DMS 273 treated with DMSO at 0.1 percent for 48 hours (cell line): ENCODE measurements around the gene SLC25A34.

Experiments
- DNase-seq: peaks from one replicate; lab custom pipeline; 2025; lab: John Stamatoyannopoulos, UW

SLC25A34 gene

DNA sequence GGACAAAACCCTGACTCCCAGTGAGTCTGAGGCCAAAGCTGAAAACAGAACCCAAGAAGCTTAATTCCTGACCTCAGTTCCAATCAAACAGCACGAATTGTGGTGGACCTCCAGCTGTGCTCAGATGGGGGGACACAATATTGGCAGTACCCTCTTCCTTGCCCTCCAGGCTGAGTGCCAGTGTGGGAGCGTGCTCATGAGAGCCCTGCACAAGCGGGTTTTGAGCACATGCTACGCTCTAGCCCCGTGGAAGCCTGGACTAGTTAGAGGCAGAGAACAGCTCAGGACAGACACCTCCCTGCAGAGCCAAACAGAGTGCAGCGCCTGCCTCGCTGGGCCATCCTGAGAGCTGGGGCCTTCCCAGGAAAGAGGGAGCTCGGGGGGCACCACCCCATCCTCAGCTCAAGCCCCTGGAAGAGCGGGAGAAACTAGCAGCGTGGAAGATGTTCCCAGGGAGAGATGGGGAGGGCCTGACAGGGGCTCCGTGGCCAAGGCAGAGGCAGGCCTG, 2.8 kb upstream of the SLC25A34 start:
- no peak for DNase-seq

GRCh38 chr1:15733726-15734226, 2.3 kb upstream of the SLC25A34 start:
- no peak for DNase-seq

- no peak for DNase-seq
Observed at GRCh38 chr1:15734296-15734695, 1.8 kb upstream of the SLC25A34 start.

DNA sequence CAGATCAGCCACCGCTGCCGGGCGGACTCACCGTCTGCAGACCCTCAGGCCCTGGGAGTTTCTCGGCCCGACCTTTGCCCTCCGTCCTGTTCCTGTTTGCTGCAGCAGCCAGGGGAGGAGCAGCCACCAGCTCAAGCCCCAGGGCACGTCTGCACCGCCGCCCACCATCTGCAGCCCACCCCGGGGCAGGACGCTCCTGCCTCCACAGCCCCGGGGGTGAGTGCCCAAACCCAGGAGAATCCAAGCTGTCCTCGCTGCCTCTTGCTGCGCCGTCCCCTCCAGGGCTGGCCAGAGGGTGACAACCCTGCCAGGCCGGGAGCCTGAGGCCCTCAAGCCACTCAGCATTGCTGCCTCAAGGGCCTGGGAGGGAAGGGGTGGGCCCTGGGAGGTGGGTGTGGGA, 1.2 kb upstream of the SLC25A34 start:
- DNase-seq = no peak

GRCh38 chr1:15735304-15736037, 587 bp upstream of the SLC25A34 start:
- no peak for DNase-seq

- DNase-seq = no peak
Observed at GRCh38 chr1:15736892-15737261, 819 bp downstream of the SLC25A34 start.

- no peak for DNase-seq
Observed at GRCh38 chr1:15737324-15738319, 1.6 kb downstream of the SLC25A34 start.

DNA sequence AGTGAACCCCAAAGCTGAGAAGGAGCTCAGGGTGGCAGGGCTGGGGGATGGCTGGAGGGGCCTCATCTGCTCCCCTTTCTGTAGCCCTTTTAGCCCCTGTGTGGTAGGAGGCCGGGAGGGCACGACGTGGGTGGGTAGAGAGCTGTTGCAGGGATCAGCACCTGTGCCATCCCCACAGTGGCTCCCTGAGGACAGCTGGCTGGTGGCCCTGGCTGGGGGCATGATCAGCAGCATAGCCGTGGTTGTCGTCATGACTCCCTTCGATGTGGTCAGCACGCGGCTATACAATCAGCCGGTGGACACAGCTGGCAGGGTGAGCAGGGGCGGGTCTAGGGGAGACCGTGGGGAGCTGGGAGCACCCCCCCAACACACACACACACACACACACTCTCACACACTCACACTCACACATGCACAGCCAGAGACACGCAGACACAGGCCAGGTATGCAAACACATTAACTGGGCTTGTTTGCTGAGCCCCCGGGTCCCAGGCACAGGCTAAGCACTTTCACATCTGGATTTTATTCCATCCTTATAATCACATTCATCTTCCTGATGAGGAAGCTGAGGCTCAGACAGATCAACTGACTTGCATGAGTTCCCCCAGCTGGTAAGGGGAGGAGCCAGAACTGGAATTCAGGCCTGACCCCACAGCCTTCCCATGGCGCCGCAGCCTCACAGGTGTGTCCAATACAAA, 2.5 kb downstream of the SLC25A34 start:
- DNase-seq = no peak

- DNase-seq = no peak
Observed at GRCh38 chr1:15739259-15739658, 3.2 kb downstream of the SLC25A34 start.

GRCh38 chr1:15739745-15740144, 3.7 kb downstream of the SLC25A34 start:
- no peak for DNase-seq

- peak; percentile 71 for DNase-seq
Observed at GRCh38 chr1:15740924-15741850, 5.1 kb downstream of the SLC25A34 start.

DNA sequence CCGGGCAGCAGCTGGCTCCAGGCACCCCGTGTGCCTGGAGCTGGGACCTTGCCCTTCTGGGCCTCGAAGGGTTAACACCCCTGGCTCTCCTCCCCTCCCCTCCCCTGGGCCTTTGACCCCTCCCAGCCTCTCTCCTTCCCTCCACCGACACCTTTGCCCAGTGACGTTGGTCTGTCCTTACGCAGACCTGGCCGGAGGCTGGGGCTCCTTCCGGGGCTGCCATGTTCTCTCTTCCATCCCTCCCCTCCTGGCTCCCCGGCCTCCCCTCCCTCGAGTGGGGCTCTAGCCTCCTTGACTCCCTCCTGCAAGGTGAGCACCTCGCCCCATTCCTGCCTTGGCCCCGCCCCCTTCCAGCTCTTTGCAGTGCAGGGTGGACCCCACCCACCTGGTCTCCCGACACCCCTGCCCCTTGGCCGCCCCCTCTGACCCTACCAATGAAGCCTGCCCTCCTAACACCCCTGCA, 6.3 kb downstream of the SLC25A34 start, which contains the start of gene TMEM82:
Gene TMEM82 (plus strand): TSS at position 161 of the 463 bp plus-strand sequence. CDS start 61 bp downstream, at position 222.
- DNase-seq = no peak

DNA sequence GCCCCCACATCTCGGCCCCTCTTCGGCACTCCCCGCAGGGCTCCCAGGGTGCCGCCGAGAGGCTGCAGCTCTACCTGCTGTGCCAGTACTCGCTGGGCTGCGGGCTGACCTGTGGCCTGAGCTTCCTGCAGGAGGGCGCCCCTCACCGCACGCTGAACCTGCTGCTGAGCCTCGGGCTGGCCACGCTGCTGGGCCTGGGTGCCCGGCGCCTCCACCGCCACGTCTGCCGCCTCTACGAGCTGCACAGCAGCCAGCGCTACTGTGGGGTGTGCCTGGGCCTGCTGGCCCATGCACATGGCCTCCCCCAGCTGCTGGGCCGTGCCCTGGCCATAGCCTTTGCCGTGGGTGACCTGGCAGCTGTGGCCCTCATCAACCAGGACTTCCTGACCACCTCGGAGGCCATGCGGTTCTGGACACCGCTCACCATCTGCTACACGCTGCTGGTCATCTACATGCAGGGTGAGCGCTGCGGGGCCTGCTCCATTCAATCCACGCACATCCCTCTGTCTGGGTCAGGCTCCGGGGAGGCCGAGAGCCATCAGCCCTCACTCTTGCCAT, 8.1 kb downstream of the SLC25A34 start:
- DNase-seq = no peak

DNA sequence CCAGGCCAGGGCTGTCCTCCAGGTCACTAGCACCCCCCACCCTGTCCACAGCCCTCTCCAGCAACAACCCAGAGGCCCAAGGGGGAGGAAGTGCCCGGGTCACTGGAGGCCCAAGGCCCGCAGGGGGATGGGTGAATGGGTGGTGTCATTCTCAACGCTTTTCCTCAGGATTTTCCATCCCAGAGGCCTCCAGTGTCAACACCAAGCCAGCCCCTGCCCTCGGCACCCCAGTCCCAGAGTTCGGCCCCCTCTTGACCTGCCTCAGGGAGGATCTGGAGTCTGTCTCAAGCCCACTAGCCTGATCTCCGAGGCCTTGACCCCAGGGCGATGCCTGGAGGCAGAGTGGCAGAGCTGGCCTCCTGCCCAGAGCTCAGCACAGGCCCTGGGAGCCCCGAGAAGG, 11.3 kb downstream of the SLC25A34 start:
- no peak for DNase-seq

- DNase-seq = no peak
Observed at GRCh38 chr1:15748264-15748663, 12.2 kb downstream of the SLC25A34 start.

DNA sequence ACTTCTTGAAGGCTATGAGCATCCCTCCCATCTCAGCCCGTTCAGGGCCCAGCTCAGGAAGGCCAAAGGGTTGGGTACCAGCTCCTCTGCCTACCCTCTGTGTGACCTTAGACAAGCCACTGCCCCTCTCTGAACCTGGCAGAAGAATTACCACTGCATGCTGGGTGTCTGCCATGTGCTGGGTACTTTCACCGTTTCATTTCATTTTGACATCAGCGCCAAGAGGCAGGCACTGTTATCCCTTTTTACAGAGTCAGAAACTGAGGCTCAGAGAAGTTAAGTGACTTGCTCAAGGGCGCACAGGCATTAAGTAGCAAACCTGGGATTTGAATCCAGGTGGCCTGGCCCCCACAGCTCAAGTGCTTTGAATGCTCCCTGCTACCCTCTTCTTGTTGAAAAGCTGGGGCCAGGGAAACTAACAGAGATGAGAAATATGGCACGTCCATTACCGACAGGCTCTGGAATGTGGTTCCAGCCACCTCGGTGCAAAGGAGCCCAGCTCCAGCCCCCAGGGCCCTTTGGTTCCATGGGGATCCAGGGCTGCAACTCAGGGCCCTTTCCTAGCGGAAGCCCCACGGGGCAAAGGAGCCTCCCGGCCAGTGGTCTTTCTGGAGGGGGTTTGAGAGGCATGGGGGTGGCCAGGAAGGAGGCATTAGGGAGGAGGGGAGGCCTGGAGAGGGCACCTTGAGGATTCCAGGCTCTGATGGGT, 12.8 kb downstream of the SLC25A34 start:
- no peak for DNase-seq

- no peak for DNase-seq
Observed at GRCh38 chr1:15749399-15750291, 13.6 kb downstream of the SLC25A34 start.

DNA sequence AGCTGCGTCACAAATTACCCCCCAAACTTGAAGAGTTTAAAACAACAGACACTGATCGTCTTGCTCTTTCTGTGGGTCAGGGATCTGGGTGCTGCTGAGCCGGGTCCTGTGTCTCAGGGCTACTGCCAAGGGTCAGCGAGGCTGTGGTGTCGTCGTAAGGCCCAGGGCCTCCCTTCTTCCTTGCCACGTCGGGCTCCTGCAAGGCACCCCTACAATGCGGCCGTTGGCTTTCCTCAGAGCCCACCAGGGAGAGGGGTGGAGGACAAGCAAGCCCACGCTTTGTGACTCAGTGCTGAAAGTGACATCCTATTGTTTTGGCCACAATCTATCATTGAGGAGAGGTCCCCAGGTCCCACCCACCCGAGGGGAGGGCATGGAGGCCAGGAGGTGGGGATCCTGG, 14.9 kb downstream of the SLC25A34 start:
- no peak for DNase-seq

- no peak for DNase-seq
Observed at GRCh38 chr1:15751717-15752116, 15.7 kb downstream of the SLC25A34 start.
